ENCODE measurements around the gene NPB.

Gene NPB

DNA sequence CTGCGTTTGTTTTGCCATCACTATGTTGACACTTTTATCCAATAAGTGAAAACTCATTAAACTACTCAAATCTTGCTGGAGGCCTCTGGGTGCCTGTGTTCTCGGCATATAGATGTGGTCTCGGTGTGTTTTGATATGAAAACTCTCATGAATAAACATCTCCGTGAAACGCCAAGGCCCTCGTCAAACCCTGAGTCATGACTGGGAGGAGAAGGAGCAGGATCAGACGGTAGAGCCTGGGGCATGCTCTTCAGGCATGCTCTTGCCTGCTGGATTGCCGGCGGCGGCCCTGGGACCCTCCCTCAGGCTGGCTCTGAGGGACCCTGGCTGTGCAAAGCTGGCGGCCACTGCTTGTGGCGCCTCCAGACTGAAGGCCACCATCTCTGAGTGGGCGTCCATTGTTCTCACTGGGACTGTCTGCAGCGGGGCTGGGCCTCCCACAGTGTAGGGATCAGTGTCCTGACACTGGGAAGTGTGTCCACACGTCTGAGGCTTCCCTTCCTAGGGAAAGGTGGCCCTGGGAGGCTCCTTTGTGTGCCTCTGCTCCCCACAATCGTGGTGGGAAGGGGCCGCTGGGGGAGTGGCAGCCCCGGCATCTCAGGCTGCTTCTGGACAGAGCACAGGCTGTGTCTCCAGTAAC, 1.7 kb upstream of the NPB start:
- no peaks in the 10 kb centered on the region for H3K36me3 ChIP-seq (replicated peaks; ENCODE audit: insufficient read depth, low read length)
- no peak overlapping the region for H3K9ac ChIP-seq (ENCODE audit: low read length)
- no peak overlapping the region for H3K4me3 ChIP-seq (ENCODE audit: low read length)
- no peaks in the 10 kb centered on the region for H3K4me1 ChIP-seq (ENCODE audit: low read length)
- no peaks in the 10 kb centered on the region for H3K79me2 ChIP-seq (ENCODE audit: low read length)
- no peak overlapping the region for H3K27ac ChIP-seq (ENCODE audit: low read length)
- no peaks in the 10 kb centered on the region for H3F3A ChIP-seq (ENCODE audit: insufficient read depth, low read length)
- H3K9me2 ChIP-seq (replicated peaks; ENCODE audit: insufficient read depth, low read length): no peaks in the 10 kb centered on the region
- no peak overlapping the region for H3K4me2 ChIP-seq (ENCODE audit: low read depth, low read length)
- H3K27me3 ChIP-seq (replicated peaks; ENCODE audit: insufficient read depth, low read length): no peaks in the 10 kb centered on the region; the same call in 1 of the 2 replicates
- no peak overlapping the region for H2AFZ ChIP-seq (ENCODE audit: low read length)
- no peaks in the 10 kb centered on the region for H4K20me1 ChIP-seq (ENCODE audit: insufficient read depth, low read length)
- DNase-seq: no peak
- TF ChIP-seq, protein P1, sequence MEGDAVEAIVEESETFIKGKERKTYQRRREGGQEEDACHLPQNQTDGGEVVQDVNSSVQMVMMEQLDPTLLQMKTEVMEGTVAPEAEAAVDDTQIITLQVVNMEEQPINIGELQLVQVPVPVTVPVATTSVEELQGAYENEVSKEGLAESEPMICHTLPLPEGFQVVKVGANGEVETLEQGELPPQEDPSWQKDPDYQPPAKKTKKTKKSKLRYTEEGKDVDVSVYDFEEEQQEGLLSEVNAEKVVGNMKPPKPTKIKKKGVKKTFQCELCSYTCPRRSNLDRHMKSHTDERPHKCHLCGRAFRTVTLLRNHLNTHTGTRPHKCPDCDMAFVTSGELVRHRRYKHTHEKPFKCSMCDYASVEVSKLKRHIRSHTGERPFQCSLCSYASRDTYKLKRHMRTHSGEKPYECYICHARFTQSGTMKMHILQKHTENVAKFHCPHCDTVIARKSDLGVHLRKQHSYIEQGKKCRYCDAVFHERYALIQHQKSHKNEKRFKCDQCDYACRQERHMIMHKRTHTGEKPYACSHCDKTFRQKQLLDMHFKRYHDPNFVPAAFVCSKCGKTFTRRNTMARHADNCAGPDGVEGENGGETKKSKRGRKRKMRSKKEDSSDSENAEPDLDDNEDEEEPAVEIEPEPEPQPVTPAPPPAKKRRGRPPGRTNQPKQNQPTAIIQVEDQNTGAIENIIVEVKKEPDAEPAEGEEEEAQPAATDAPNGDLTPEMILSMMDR (IDR thresholded peaks at IDR 0.05; ENCODE audit: low read length): no peak
- TF ChIP-seq EZH2 (optimal IDR thresholded peaks at IDR 0.05; ENCODE audit: low read depth, low read length) (no peak), EZH2phosphoT487 (IDR thresholded peaks at IDR 0.05; ENCODE audit: low read length) (no peak)
- no peaks in the 10 kb centered on the region for H3K9me3 ChIP-seq (replicated peaks; ENCODE audit: insufficient read depth, low read length)

DNA sequence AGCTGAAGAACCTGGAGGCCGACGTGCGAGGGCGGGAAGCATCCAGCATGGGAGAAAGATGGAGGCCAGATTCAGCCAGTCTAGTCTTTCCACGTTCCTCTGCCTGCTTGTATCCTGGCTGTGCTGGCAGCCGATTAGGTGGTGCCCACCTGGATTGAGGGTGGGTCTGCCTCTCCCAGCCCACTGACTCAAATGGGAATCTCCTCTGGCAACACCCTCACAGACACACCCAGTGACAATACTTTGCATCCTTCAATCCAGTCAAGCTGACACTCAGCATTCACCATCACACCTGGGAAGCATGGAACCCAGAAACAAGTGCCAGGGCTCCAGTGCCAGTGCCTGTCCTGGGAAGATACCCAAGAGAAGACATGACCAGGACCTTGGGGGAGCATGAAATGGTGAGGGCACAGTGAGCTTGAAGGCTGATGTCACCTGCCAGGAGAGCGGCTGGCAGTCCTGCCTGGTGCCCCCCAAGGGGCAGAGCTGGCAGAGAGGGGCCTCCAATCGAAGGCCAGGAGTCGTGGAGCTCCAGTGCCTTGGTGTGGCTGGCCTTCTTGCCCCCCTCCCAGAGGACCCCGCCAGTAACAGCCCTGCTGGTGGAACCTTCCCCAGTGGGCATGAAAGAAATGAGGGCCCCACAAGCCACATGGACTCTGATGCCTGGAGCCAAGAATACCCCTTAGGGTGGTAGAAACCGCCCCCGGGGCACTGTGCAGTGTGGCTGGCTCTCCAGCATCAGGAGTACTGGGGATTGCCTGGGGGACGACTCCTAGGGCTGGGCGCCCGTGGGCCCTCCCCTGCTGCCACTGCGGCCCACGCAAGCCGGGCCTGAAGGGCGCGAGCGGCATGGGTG, 643 bp upstream of the NPB start:
- H3K36me3 ChIP-seq (replicated peaks; ENCODE audit: insufficient read depth, low read length): no peaks in the 10 kb centered on the region

DNA sequence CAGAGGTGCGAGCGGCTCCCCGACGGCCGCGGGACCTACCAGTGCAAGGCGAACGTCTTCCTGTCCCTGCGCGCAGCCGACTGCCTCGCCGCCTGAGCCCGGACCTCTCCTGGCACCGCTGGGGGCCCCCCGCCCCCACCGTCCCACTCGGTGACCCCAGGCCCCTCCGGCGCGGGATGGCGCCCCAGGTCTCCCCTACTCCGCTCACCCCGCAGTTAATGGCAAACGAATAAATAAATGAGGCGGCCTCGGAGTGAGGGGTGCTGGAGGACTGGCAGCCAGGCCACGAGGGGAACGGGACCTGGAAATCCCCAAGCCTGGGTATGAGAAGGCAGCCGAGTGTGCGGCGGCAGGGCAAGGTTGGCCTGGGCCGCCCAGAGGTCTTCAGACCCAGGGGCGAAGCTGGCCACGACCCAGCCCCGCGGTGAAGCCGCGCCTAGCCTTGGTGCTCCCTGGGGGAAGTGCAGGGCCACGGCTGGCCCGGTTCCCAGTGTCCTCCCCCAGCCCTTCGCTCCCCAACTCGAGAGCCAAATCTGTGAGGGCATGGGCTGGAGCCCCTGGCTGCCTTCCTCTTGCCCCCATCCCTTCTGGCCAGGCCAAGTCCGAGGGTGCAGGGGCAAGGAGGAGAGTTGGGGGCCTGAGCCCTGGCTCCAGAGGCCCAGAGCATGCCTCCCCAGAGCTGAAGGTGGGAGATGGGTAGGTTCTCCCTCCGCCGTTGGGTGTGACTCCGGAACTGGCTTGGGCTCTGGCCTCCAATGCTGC, 796 bp downstream of the NPB start:
- Histone ChIP-seq H3K36me3 (replicated peaks; ENCODE audit: insufficient read depth, low read length) (no peaks in the 10 kb centered on the region), H3K4me2 (ENCODE audit: low read depth, low read length) (peak overlapping the region; percentile 24; the same call in 1 of the 2 replicates), H3K9me3 (replicated peaks; ENCODE audit: insufficient read depth, low read length) (no peaks in the 10 kb centered on the region), H3K4me1 (ENCODE audit: low read length) (no peaks in the 10 kb centered on the region), H2AFZ (ENCODE audit: low read length) (no peak overlapping the region), H3K9me2 (replicated peaks; ENCODE audit: insufficient read depth, low read length) (no peaks in the 10 kb centered on the region), H3K9ac (ENCODE audit: low read length) (no peak overlapping the region), H4K20me1 (ENCODE audit: insufficient read depth, low read length) (no peaks in the 10 kb centered on the region), H3K27ac (ENCODE audit: low read length) (no peak overlapping the region), H3K27me3 (replicated peaks; ENCODE audit: insufficient read depth, low read length) (no peaks in the 10 kb centered on the region; the same call in 1 of the 2 replicates), H3K4me3 (ENCODE audit: low read length) (no peak overlapping the region), H3F3A (ENCODE audit: insufficient read depth, low read length) (no peaks in the 10 kb centered on the region), H3K79me2 (ENCODE audit: low read length) (no peaks in the 10 kb centered on the region)
- TF ChIP-seq EZH2 (optimal IDR thresholded peaks at IDR 0.05; ENCODE audit: low read depth, low read length) (no peak), EZH2phosphoT487 (IDR thresholded peaks at IDR 0.05; ENCODE audit: low read length) (no peak)
- TF ChIP-seq, protein P1 (IDR thresholded peaks at IDR 0.05; ENCODE audit: low read length): no peak
- DNase-seq: no peak

More for the DNA sequence above, 643 bp upstream of the NPB start:
- DNase-seq: no peak
- Histone ChIP-seq H3K79me2 (ENCODE audit: low read length) (no peaks in the 10 kb centered on the region), H3K4me1 (ENCODE audit: low read length) (no peaks in the 10 kb centered on the region), H3K9me3 (replicated peaks; ENCODE audit: insufficient read depth, low read length) (no peaks in the 10 kb centered on the region), H3K4me3 (ENCODE audit: low read length) (no peak overlapping the region), H3F3A (ENCODE audit: insufficient read depth, low read length) (no peaks in the 10 kb centered on the region), H3K27me3 (replicated peaks; ENCODE audit: insufficient read depth, low read length) (no peaks in the 10 kb centered on the region; the same call in 1 of the 2 replicates), H4K20me1 (ENCODE audit: insufficient read depth, low read length) (no peaks in the 10 kb centered on the region), H3K9ac (ENCODE audit: low read length) (no peak overlapping the region), H3K27ac (ENCODE audit: low read length) (no peak overlapping the region), H3K9me2 (replicated peaks; ENCODE audit: insufficient read depth, low read length) (no peaks in the 10 kb centered on the region), H2AFZ (ENCODE audit: low read length) (no peak overlapping the region), H3K4me2 (ENCODE audit: low read depth, low read length) (no peak overlapping the region)
- TF ChIP-seq EZH2 (optimal IDR thresholded peaks at IDR 0.05; ENCODE audit: low read depth, low read length) (no peak), EZH2phosphoT487 (IDR thresholded peaks at IDR 0.05; ENCODE audit: low read length) (no peak)
- TF ChIP-seq, protein P1 (IDR thresholded peaks at IDR 0.05; ENCODE audit: low read length): no peak
